ENCODE results near the gene CENPX. TPM values are rescaled to one million over a fixed set of nuclear protein-coding genes. Genes with fewer than 3 reads are reported as not detected.

CENPX gene
- total RNA-seq, 1 experiment from 2014 or later: 77.9 TPM

DNA sequence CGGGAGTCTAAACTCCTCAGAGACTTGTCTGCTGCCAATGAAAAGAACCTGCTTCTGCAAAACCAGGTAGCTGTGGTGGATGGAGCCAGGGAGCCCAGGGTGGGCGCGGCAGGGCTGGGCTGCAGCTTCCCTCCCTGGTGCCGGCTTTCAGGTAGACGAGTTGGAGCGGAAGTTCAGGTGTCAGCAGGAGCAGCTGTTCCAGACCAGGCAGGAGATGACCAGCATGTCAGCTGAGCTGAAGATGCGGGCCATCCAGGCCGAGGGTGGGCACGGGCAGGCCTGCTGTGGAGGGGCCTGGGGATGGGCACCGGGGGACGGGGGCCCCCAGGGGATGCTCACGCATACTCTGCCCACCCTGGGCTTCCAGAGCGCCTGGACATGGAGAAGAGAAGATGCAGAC is 5.6 kb upstream of the CENPX start:
- Histone ChIP-seq H3K27me3 (ENCODE audit: insufficient read depth, low read length) (no peaks in the 10 kb centered on the region), H3T11ph (ENCODE audit: low read length) (no peak overlapping the region), H4K91ac (ENCODE audit: insufficient read length, low read depth, low read length) (no peak overlapping the region), H2BK12ac (ENCODE audit: insufficient read length, low read depth, low read length) (no peak overlapping the region), H3K23me2 (ENCODE audit: insufficient read length, low read depth, low read length, poor library complexity, severe bottlenecking) (peaks cover 8% of the 10 kb centered on the region), H2BK5ac (ENCODE audit: insufficient read length, low read length) (no peak overlapping the region), H3K9ac (ENCODE audit: extremely low read depth, insufficient read length, low read length) (no peak overlapping the region), H3K56ac (ENCODE audit: insufficient read length, low read depth, low read length) (no peak overlapping the region), H2AK5ac (ENCODE audit: insufficient read length, low read length) (no peak overlapping the region), H3K79me1 (ENCODE audit: insufficient read depth, low read depth, low read length, poor library complexity, severe bottlenecking) (no peaks in the 10 kb centered on the region), H4K8ac (replicated peaks; ENCODE audit: insufficient read length, low read depth, low read length) (no peak overlapping the region), H4K20me1 (ENCODE audit: control insufficient read depth, insufficient read depth, insufficient read length) (no peaks in the 10 kb centered on the region), H2BK20ac (ENCODE audit: low read depth, low read length, poor library complexity, severe bottlenecking) (no peak overlapping the region), H3K79me2 (ENCODE audit: insufficient read depth, low read length) (no peaks in the 10 kb centered on the region), H3K9me3 (ENCODE audit: control insufficient read depth, low read depth, low read length) (no peaks in the 10 kb centered on the region), H2AFZ (ENCODE audit: low read length) (no peak overlapping the region), H4K5ac (ENCODE audit: insufficient read length, low read depth, low read length) (no peak overlapping the region), H3K27ac (ENCODE audit: insufficient read length, low read depth, low read length) (no peak overlapping the region), H3K4ac (ENCODE audit: low read depth, low read length) (no peak overlapping the region), H3K4me1 (ENCODE audit: insufficient read depth, low read length) (no peaks in the 10 kb centered on the region), H3K23ac (ENCODE audit: insufficient read length, low read depth, low read length) (no peak overlapping the region), H3K18ac (ENCODE audit: insufficient read length, low read depth, low read length) (no peak overlapping the region), H3K14ac (ENCODE audit: insufficient read depth, low read length) (no peak overlapping the region), H2BK15ac (ENCODE audit: low read depth, low read length) (no peak overlapping the region), H3K4me2 (ENCODE audit: insufficient read depth, insufficient read length, low read length) (no peak overlapping the region), H2BK120ac (ENCODE audit: low read depth, low read length, poor library complexity, severe bottlenecking) (no peak overlapping the region)
- Mint-ChIP-seq H3K36me3 (ENCODE audit: insufficient read depth in 1 of 3, low read depth in 3 of 3) (peaks cover 3 to 14% (median 7%) of the 10 kb centered on the region in 3 experiments; a peak in 6 of 7 replicates), H3K4me1 (peaks cover 2 to 15% of the 10 kb centered on the region in 2 experiments; a peak in 3 of 4 replicates), H3K9me3 (peaks cover 0 to 2% of the 10 kb centered on the region in 2 experiments; a peak in 1 of 5 replicates), H3K4me3 (no peak overlapping the region), H3K27me3 (ENCODE audit: low read depth) (no peaks in the 10 kb centered on the region; the same call in none of the 2 replicates), H3K27ac (no peak overlapping the region)
- TF ChIP-seq, protein P1, sequence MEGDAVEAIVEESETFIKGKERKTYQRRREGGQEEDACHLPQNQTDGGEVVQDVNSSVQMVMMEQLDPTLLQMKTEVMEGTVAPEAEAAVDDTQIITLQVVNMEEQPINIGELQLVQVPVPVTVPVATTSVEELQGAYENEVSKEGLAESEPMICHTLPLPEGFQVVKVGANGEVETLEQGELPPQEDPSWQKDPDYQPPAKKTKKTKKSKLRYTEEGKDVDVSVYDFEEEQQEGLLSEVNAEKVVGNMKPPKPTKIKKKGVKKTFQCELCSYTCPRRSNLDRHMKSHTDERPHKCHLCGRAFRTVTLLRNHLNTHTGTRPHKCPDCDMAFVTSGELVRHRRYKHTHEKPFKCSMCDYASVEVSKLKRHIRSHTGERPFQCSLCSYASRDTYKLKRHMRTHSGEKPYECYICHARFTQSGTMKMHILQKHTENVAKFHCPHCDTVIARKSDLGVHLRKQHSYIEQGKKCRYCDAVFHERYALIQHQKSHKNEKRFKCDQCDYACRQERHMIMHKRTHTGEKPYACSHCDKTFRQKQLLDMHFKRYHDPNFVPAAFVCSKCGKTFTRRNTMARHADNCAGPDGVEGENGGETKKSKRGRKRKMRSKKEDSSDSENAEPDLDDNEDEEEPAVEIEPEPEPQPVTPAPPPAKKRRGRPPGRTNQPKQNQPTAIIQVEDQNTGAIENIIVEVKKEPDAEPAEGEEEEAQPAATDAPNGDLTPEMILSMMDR (conservative IDR thresholded peaks at IDR 0.05): no peak
- no CpG with 5 or more reads among the region's 13 CpGs for WGBS (ENCODE audit: extremely low coverage, insufficient read length, low lambda C conversion rate)
- DNase-seq: no peak

Measured in H9 (cell line).